HFFc6 (cell line): ENCODE results near the gene POU3F2. TPM values are rescaled to one million over a fixed set of nuclear protein-coding genes. Genes with fewer than 3 reads are reported as not detected.

Experiments
- DNase-seq: peaks from one replicate; pipeline ENCODE4 v3.0.0-alpha.2; 2018
- H3K27ac Mint-ChIP-seq: 2 replicates; pipeline ENCODE4 v1.8.0; 2020; ENCODE audit warnings: mild to moderate bottlenecking, mixed read lengths
- H3K27me3 Mint-ChIP-seq: 2 replicates; pipeline ENCODE4 v1.8.0; 2021; ENCODE audit warnings: mild to moderate bottlenecking, moderate library complexity, mixed read lengths; ENCODE audit not compliant: insufficient read depth
- H3K36me3 Mint-ChIP-seq: 2 replicates; pipeline ENCODE4 v1.8.0; 2021; ENCODE audit warnings: low read depth, mixed read lengths
- H3K4me1 Mint-ChIP-seq: 2 replicates; pipeline ENCODE4 v1.8.0; 2020; ENCODE audit warnings: low read depth, mixed read lengths
- H3K4me3 Mint-ChIP-seq: 2 replicates; pipeline ENCODE4 v1.8.0; 2020; ENCODE audit warnings: mild to moderate bottlenecking, moderate library complexity, mixed read lengths
- H3K9me3 Mint-ChIP-seq: 2 replicates; pipeline ENCODE4 v1.8.0; 2020; ENCODE audit warnings: mild to moderate bottlenecking, mixed read lengths
- total RNA-seq, 6 experiments: library from RNA; stranded (reverse); fragmentation: NEBNext Ultra II Directional; extraction: Animal tissue kit (Norgen Biotek cat#: 25700); gene quantifications; 2 replicates in 1 of 6; 3 replicates in 5 of 6; pipeline ENCODE4 v1.2.3, GENCODE V29; 2021
- TF ChIP-seq, protein P1 (sequence below): fragments of 200-600 bp; sonication (generic); IDR thresholded peaks from 2 replicates; pipeline ENCODE4 v1.5.0; 2021; ENCODE audit warnings: antibody characterized with exemption, mild to moderate bottlenecking

Gene POU3F2
- total RNA-seq, 6 experiments from 2014 or later = 0.02 TPM; not detected in 4

DNA sequence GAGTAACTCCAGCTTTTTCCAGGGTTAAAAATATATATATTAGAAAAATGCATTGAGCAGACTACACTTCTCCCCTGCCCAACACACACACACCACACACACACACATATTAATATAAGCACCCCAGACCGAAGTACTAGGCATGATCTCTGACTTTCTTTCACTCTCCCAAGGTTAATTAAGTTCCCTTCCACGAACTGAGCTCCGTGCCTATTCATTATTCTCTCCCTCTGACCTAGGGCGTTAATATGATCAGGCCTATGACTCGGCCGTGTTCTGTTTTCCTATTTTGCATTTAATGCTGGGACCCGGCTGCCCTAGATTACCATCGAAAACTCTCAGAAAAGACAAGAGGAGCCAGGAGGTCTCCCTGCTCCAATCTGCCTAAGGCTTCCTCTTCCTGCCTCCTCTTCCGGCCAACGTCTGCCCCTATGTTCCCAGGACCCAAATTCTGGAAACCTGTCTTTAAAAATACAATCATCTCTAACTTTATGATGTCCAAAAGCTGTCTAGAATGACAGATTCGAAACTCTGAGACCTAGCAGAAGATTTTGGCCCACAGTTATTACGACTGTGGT lies 6.1 kb upstream of the POU3F2 start:
- peaks cover 72% of the 10 kb centered on the region for H3K27me3 Mint-ChIP-seq
- peaks cover 23% of the 10 kb centered on the region for H3K4me1 Mint-ChIP-seq
- H3K4me3 Mint-ChIP-seq = no peak overlapping the region
- no peak overlapping the region for H3K27ac Mint-ChIP-seq
- no peaks in the 10 kb centered on the region for H3K36me3 Mint-ChIP-seq
- H3K9me3 Mint-ChIP-seq = no peaks in the 10 kb centered on the region
- TF ChIP-seq, protein P1, sequence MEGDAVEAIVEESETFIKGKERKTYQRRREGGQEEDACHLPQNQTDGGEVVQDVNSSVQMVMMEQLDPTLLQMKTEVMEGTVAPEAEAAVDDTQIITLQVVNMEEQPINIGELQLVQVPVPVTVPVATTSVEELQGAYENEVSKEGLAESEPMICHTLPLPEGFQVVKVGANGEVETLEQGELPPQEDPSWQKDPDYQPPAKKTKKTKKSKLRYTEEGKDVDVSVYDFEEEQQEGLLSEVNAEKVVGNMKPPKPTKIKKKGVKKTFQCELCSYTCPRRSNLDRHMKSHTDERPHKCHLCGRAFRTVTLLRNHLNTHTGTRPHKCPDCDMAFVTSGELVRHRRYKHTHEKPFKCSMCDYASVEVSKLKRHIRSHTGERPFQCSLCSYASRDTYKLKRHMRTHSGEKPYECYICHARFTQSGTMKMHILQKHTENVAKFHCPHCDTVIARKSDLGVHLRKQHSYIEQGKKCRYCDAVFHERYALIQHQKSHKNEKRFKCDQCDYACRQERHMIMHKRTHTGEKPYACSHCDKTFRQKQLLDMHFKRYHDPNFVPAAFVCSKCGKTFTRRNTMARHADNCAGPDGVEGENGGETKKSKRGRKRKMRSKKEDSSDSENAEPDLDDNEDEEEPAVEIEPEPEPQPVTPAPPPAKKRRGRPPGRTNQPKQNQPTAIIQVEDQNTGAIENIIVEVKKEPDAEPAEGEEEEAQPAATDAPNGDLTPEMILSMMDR = no peak
- DNase-seq = no peak

DNA sequence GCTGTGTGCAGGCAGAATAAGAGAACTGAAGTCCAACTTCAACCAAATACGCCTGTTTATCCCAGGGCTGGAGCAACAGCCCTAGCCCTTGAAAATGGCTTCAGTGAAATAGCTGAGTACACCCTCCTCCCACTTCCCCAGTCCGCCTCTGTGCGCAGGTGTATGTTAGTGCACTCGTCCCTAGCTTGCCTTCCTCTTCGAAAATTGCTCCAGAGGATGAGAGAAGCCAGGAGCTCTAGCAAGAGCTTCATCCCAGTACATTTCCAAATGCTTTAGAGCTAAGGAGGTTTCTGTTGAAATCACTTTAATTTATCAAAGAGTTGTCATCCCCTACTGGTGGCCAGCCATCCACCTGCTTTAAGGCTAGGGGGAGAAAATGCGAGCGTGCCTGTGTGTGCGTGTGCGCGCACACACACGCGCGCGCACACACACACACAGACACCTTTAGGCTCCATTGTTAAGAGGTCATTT lies 5.4 kb upstream of the POU3F2 start:
- no peak overlapping the region for H3K4me3 Mint-ChIP-seq
- no peaks in the 10 kb centered on the region for H3K36me3 Mint-ChIP-seq
- no peak overlapping the region for H3K27ac Mint-ChIP-seq
- peaks cover 72% of the 10 kb centered on the region for H3K27me3 Mint-ChIP-seq
- DNase-seq = no peak
- H3K4me1 Mint-ChIP-seq = peaks cover 29% of the 10 kb centered on the region
- no peaks in the 10 kb centered on the region for H3K9me3 Mint-ChIP-seq
- TF ChIP-seq, protein P1 = no peak

DNA sequence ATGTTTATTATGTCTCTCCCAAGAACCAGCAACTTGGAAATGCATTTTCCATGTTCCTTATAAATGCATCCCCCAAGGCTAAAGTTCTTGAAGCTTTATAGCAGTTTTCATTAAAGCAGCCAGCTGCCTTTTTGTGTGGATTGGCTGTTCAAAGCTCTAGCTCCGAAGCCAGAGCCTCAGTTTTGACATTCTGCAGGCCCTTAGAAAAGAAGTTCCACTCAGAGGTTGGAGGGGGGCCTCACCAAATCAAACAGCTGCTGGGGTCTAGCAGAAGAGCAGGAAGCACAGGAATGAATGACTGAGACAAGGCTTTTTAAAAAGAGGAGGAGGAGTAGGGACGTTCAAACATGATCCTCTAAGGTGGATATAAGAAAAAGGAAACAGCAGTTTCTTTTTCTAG lies 4.2 kb upstream of the POU3F2 start:
- Mint-ChIP-seq H3K27ac (no peak overlapping the region), H3K9me3 (no peaks in the 10 kb centered on the region), H3K4me3 (no peak overlapping the region), H3K36me3 (no peaks in the 10 kb centered on the region), H3K27me3 (peaks cover 66% of the 10 kb centered on the region), H3K4me1 (peaks cover 36% of the 10 kb centered on the region)
- TF ChIP-seq, protein P1 = no peak
- no peak for DNase-seq

DNA sequence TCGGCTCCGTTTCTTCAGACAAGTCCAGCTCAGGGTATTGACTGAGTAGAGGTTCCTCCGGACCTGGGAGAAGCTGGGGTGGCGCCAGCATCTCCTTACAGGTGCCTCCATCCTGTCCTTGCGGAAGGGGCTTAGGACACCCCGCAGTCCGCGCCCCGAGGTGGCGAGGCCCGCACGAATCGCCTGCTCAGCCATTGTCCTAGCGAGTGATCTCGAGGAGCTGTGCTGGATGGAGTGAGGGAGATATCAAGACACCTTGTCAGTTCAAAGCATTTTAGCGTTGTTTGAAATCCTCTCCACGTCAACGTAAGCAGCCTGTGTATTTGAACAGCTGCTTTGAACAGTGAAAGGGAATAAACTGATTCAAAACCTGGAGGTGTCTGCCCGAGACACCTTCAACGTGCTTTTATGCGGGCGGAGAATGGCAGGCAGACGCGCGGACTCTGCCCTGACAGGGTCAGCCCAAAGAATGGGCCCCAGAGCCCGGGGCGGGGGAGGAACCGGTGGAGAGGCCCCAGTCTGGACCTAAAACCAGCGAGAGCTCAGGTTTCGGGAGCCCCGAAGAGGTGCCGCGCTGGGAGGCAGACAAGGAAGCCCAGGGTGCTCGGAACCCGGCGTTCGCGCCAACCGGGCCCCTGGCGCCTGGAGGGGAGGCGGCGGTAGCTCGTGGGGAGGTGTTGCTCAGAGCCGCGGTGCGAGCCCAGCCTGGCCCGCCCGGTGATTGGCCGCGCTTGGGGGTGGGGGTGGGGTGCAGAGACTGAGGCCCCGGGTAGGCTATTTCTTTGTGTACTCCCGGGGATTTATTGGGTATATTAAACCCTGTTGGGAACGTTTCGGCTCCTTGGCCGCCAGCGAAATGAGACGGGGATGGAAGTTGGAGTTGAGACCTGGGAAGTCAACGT lies 3.1 kb upstream of the POU3F2 start:
- Mint-ChIP-seq H3K36me3 (no peaks in the 10 kb centered on the region), H3K27ac (no peak overlapping the region), H3K27me3 (peaks cover 63% of the 10 kb centered on the region), H3K9me3 (no peaks in the 10 kb centered on the region), H3K4me3 (peak overlapping the region; percentile 42; the same call in 1 of the 2 replicates), H3K4me1 (peaks cover 44% of the 10 kb centered on the region)
- TF ChIP-seq, protein P1 = no peak
- DNase-seq = no peak

DNA sequence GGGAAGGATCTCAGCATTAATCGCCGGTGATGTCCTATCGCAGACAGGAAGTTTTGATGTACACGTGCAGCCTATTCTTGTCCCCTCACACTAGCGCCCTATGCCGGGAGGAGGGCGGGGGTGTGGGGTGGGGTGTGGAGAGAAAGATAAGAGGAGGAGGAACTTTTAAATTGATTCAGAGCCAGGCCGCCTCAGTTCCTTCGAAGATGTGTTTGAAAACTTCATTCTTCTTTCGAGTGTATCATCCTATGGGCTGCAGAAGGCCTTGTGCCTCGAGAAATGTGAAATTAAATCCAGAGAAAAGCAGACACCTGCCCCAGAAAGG lies 2.5 kb upstream of the POU3F2 start:
- Mint-ChIP-seq H3K4me1 (peaks cover 45% of the 10 kb centered on the region), H3K27ac (no peak overlapping the region), H3K4me3 (peak overlapping the region; percentile 89), H3K27me3 (peaks cover 62% of the 10 kb centered on the region), H3K36me3 (no peaks in the 10 kb centered on the region), H3K9me3 (no peaks in the 10 kb centered on the region)
- TF ChIP-seq, protein P1 = no peak
- no peak for DNase-seq
